A549 treated with AZD2906 at 1 μM for 4 hours (cell line): ENCODE data around the gene SART3. TPM values are rescaled to one million over a fixed set of nuclear protein-coding genes. Genes with fewer than 3 reads are reported as not detected.

Source experiments
- total RNA-seq: library from RNA; stranded (reverse); fragments of 200-300 nt; extraction: Qiagen RNA extraction; gene quantifications from 5 replicates; pipeline ENCODE4 v1.2.3, GENCODE V29; 2022

The SART3 gene
- 35.2 to 49.5 TPM (median 38.8 TPM) in 5 replicates for total RNA-seq

DNA sequence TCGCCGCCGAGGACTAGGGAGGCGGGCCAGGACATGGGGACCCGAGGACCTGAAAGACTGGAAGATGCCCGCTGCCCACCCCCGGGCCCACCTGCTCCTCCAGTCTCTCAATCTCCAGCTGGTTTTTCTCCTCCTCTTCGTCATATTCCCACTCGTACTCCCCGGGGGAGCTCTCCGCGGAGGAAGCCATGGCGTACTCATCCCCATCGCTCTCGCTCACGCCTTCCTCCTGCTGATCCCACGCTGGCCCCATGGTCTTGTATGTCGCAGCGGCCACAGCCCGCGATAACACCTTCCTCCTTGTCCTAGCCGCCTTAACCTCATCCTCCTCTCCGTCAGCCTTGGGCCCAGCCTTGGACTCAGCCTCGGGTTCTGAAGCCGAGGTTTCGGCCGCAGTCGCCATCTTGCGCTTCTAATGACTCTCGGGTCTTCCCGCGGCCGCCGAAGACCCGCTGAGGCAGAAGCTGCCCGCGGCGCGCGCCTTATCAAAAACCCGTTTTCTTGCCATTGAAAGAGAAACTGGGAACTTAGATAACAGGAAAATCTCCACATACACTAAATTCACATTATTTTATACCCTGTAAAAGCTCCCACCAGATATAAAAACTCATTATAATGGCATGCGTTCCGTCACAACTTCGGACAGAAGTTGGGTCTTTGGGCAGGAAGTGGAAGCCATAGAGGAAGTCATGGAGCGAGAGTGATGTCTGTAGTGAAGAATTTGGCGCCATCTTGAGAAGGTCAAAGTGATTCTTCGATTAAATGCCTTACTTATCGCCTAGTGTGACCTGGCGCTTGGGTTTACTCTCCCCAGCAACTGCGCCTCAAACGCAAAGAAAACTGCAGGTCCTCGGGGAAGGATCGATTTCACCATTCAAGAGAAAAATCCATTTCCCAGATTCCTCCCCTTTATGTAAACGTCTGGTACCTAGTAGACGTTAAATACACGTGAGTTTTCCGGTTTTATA, at the start of gene SART3:
Gene SART3 (minus strand): TSS at position 422 of the 968 bp plus-strand sequence. CDS start 19 bp downstream, at position 403.

GRCh38 chr12:108597559-108598471, 36.8 kb upstream of the SART3 start, which contains the start of gene TMEM119:
Gene TMEM119 (minus strand): TSS chr12:108598084. CDS start chr12:108592383, 5,701 bp downstream.

GRCh38 chr12:108562348-108563135, 1.6 kb upstream of the SART3 start, which contains the start of gene ISCU:
Gene ISCU (plus strand): TSS chr12:108562596. CDS start chr12:108562623, 27 bp downstream.

DNA sequence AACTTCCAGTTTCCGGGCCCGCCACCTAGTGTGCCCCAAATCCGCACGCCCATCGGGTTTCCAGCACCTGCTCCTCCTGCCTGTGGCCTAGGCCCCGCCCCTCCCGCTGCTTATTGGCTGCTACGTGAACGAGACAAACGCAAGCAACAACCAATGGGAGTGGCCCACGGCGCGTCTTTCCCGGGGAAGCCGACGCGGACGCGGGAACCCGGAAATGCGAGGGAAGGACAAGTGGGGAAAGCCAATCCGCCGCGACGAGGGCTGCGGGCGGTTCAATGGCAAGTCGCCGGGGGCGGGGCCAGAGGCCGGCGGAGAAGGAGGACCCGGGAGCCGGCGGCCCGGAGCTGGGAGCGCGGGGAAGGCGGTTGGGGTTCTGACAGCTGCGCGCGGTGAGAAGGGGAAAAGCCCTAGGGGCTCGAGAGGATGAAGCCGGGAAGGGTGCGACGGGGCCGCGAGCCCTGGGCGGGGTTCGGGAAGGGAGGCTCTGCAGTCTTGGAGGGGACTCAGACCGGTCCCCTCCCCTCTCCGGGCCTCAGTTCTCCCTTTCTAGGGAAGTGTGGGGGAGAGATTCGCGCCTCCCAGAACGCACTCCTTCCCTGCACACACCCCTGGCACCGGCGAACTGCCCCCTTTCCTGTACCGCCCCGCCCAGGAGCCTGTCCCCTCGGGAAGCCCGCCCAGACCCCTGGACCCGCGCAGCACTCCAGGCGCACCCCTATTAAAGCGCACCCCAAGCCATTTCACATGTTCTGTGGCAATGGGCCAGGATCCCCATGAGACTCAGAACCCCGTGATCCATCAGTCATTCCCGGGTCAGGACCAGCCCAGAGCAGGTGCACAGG, 45.8 kb downstream of the SART3 start, which contains the start of gene FICD:
Gene FICD (plus strand): TSS at position 305 of the 842 bp plus-strand sequence. CDS start 1,696 bp downstream, outside the sequence.

Other genes with a start within 250 kb of the SART3 start
- gene CMKLR1, start 221.9 kb downstream of the SART3 start, total RNA-seq: 0.02 to 0.06 TPM (median 0.02 TPM) in 3 of 5 replicates, not detected in the others
- 2.8 to 3.1 TPM (median 3.1 TPM) in 5 replicates for gene FICD, start 45.9 kb downstream of the SART3 start, total RNA-seq
- gene ISCU, start 1.4 kb upstream of the SART3 start, total RNA-seq: 86.6 to 99.7 TPM (median 93.1 TPM) in 5 replicates
- 0.03 to 0.21 TPM (median 0.09 TPM) in 3 of 5 replicates, not detected in the others for gene TMEM119, start 36.9 kb upstream of the SART3 start, total RNA-seq
- 0.79 to 1.1 TPM (median 0.94 TPM) in 5 replicates for gene SELPLG, start 72.7 kb upstream of the SART3 start, total RNA-seq
- 157 to 174 TPM (median 173 TPM) in 5 replicates for gene CORO1C, start 170.3 kb upstream of the SART3 start, total RNA-seq